ENCODE results near the gene JUNB.

Gene JUNB

DNA sequence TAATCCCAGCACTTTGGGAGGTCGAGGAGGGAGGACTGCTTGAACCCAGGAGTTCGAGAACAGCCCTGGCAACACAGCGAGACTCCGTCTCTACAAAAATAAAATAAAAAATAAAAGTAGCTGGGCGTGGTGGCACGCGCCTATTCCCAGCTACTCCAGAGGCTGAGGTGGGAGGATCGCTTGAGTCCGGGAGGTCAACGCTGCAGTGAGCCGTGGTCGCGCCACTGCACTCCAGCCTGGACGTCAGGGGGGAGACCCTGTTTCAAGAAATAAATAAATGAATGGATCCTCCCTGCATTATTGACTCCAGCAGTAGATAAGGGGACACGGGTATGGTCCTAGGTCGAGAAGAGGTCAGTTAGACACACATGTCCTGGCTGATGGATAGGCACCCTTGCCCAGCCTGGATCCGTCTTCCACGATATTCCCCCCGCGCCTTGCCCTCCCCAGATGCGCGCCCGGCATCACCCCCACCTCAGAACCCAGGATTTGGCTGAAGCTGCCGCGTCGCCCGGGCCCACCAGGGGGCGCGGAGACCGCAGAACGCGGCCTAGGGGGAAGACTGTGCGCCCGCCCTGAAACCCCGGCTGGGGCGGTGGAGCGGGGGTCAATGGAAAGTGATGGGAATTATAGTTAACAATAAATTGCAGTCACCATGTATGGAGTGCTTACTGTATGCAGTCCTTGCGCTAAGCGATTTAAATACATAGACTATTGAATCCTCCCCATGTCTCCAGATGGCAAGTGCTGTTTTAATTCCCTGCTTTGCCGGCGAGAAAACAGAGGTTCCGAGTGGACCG lies 13.9 kb upstream of the JUNB start:
- TF ChIP-seq, protein P1, sequence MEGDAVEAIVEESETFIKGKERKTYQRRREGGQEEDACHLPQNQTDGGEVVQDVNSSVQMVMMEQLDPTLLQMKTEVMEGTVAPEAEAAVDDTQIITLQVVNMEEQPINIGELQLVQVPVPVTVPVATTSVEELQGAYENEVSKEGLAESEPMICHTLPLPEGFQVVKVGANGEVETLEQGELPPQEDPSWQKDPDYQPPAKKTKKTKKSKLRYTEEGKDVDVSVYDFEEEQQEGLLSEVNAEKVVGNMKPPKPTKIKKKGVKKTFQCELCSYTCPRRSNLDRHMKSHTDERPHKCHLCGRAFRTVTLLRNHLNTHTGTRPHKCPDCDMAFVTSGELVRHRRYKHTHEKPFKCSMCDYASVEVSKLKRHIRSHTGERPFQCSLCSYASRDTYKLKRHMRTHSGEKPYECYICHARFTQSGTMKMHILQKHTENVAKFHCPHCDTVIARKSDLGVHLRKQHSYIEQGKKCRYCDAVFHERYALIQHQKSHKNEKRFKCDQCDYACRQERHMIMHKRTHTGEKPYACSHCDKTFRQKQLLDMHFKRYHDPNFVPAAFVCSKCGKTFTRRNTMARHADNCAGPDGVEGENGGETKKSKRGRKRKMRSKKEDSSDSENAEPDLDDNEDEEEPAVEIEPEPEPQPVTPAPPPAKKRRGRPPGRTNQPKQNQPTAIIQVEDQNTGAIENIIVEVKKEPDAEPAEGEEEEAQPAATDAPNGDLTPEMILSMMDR (IDR thresholded peaks at IDR 0.05), result peak; percentile 98
- TF ChIP-seq ZFX (IDR thresholded peaks at IDR 0.05; ENCODE audit: borderline replicate concordance), result no peak
- peak overlapping the region; percentile 95 for H3K27ac ChIP-seq

DNA sequence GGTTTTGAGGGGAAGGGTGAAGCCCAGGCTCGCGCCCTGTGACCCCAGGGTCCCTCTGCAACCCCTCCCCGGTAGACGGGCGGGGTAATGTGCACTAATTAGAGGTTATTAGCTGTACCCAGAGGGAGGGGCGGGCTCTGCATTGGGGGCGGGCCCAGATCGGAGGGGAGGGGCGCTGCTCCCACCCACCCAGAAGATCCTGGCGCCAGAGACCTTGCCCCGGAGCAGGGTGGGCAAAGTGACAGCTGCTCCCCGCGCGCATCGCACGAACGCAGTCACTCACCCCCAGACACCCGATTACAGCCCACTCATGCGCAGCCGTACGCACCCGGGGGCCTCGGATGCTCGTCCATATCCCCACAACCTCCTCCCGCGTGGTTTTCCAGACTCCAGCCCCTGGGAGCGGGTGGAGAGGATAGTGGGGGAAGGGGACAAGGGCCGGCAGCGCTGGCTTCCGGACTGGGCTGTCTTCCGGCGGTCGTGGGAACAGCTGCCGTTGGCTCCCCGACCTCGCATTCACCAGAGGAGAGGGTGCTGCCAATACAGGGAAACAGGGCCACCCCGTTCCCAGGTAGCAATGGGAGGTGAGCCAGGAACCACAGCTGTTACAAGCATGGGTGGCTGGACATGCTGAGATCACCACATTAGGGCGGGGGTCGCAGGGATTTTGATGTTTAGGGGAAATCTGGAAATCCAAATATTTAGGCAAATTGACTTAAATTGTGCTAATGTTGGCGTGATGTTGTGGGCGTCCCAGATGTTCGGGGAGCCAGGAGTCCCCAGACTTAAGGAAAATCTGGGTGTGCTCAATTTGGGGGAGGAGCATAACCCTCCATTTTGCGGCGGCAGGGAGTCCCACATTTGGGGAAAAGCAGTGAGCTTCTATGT lies 13.0 kb upstream of the JUNB start:
- TF ChIP-seq ZFX (IDR thresholded peaks at IDR 0.05; ENCODE audit: borderline replicate concordance), result no peak
- TF ChIP-seq, protein P1 (IDR thresholded peaks at IDR 0.05), result no peak
- H3K27ac ChIP-seq, result peak overlapping the region; percentile 95

DNA sequence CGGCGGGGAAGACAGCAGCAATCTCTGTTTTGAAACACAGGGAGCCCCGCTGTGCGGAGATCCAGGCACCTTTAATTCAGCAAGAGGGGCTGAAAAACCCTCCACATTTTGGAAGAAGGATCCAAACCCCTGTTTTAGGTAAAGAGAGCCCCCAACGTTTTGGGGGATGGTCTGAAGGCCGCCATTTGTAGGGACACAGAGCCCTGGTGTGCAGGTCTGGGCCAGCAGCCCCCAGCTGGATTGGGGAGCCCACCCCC lies 12.5 kb upstream of the JUNB start:
- H3K27ac ChIP-seq, result peak overlapping the region; percentile 95
- no peak for TF ChIP-seq ZFX (IDR thresholded peaks at IDR 0.05; ENCODE audit: borderline replicate concordance)
- TF ChIP-seq, protein P1 (IDR thresholded peaks at IDR 0.05), result no peak

DNA sequence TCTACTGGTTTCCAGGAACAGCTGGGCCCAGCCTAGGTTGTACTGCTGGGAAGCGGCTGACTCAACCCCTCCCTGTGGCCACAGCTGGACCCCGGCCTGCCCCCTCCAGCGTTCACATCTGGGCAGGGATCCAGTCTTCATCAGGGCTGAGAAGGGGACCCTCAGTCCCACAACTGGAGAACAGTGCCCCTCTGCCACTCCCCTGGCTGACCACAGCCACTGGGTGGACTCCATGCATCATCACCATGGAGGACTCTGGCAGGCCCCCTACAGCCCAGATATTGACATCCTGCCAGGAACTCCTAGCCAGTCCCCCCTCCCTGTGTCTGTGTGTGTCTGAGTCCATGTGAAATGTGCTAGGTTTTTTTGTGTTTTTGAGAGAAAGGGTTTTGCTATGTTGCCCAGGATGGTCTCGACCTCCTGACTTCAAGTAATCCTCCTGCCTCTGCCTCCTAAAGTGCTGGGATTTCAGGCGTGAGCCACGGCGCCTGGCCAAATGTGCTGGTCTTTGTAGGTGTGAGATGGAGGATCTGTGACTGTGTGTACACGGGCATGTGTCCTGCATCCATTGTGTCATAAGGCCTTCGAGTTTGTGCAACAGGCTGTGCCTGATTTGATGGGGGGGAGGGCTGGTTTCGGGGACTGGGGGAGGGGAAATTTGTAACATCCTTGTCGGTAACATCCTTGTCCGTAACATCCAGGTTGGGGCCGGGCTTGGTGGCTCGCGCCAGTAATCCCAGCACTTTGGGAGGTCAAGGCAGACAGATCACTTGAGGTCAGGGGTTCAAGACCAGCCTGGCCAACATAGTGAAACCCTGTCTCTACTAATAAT lies 11.9 kb upstream of the JUNB start:
- peak overlapping the region; percentile 95 for H3K27ac ChIP-seq
- TF ChIP-seq, protein P1 (IDR thresholded peaks at IDR 0.05), result no peak
- no peak for TF ChIP-seq ZFX (IDR thresholded peaks at IDR 0.05; ENCODE audit: borderline replicate concordance)

DNA sequence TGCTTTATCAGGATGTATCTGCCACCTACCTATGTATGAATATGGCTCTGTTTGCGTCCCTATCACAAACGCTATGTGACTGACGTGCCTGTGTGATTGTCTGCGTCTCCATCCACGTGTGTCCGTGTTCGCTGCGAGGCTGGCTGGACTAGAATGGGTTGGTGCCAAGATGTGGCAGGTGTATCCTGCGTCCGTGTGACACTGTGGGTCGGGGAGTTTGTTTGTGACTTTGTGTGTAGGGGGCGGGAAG lies 9.2 kb upstream of the JUNB start:
- H3K27ac ChIP-seq, result peak overlapping the region; percentile 98

DNA sequence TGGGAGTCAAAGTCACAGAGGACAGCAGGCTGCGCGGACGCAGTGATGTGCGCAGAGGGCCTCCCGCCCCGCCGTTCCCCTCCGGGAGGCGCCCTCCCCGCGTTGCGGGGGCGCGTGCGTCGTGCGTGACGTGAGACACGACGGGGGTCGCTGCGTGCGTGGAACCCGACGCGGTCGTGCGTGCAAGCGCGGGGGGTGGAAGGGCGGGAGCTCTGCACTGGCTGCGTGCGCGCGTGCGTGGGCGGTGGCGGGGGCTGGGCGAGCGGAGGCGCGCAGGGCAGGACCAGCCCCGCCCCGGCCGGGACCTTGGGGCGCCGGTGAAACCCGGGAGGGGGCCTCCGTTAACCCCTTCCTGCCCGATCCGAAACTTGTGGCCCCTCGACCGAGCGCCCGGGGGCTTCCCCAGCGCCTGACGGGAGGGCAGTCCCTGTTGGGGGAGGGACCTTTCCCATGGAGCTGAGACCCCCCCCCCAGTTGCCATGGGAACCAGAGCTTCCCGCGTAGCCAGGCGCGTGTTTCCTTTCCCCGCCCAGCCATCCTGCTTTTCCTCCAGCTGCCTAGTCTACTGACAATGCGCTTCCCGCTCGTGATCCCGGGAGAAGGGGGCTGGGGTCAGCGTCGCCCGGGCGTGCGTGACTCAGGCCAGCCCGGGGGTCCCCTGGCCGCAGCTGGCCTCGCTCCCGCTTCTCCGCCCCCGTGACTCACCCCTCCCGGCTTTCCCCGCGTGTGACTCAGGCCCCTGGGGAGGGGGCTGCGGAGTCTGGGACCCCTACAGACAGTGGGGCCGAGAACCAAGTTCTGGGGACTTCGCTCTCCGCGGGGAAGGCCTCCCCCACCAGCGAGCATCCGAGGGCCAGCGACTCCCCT lies 8.6 kb upstream of the JUNB start:
- H3K27ac ChIP-seq, result peak overlapping the region; percentile 98
- TF ChIP-seq, protein P1 (IDR thresholded peaks at IDR 0.05), result no peak
- no peak for TF ChIP-seq ZFX (IDR thresholded peaks at IDR 0.05; ENCODE audit: borderline replicate concordance)

More for the DNA sequence above, 9.2 kb upstream of the JUNB start:
- TF ChIP-seq, protein P1 (IDR thresholded peaks at IDR 0.05), result no peak
- TF ChIP-seq ZFX (IDR thresholded peaks at IDR 0.05; ENCODE audit: borderline replicate concordance), result no peak
